H1 (cell line): ENCODE results near the gene ZNF687. TPM values are rescaled to one million over a fixed set of nuclear protein-coding genes. Genes with fewer than 3 reads are reported as not detected.

Experiments
- BACH1 ChIP-seq: IDR thresholded peaks from 2 replicates; pipeline ENCODE4 v1.6.1; 2012; ENCODE audit warnings: low read length, improper control_type of control experiment
- BRCA1 ChIP-seq: IDR thresholded peaks from 2 replicates; pipeline ENCODE4 v1.6.1; 2012; ENCODE audit warnings: low read depth, low read length, improper control_type of control experiment
- CHD2 ChIP-seq: IDR thresholded peaks from 2 replicates; pipeline ENCODE4 v1.6.1; 2012; ENCODE audit warnings: low read length, improper control_type of control experiment
- CTBP2 ChIP-seq: IDR thresholded peaks from 2 replicates; pipeline ENCODE4 v1.7.0; 2011; ENCODE audit warnings: borderline replicate concordance, mild to moderate bottlenecking, moderate library complexity, mixed read lengths, low read length; ENCODE audit not compliant: insufficient read depth, insufficient read length
- NANOG ChIP-seq: IDR thresholded peaks from 2 replicates; pipeline ENCODE4 v1.6.1; 2011; ENCODE audit warnings: low read length, low read depth, mild to moderate bottlenecking, inconsistent platforms; ENCODE audit not compliant: insufficient read depth, poor library complexity, severe bottlenecking
- NRF1 ChIP-seq: IDR thresholded peaks from 2 replicates; pipeline ENCODE4 v1.6.1; 2011; ENCODE audit warnings: mild to moderate bottlenecking, low read depth, low read length, improper control_type of control experiment
- POLR2A ChIP-seq, 2 experiments: IDR thresholded peaks; 1 replicate in 1 of 2; 2 replicates in 1 of 2; pipeline ENCODE4 v1.6.1; 2011; ENCODE audit warnings: low read depth in 2 of 2, low read length in 2 of 2, mild to moderate bottlenecking in 2 of 2; ENCODE audit errors: control extremely low read depth in 1 of 2
- POLR2AphosphoS5 ChIP-seq: IDR thresholded peaks from 2 replicates; pipeline ENCODE4 v1.6.1; 2011; ENCODE audit warnings: low read depth, low read length
- SIX5 ChIP-seq: IDR thresholded peaks from 2 replicates; pipeline ENCODE4 v1.6.1; 2011; ENCODE audit warnings: mild to moderate bottlenecking, low read depth, low read length
- SP1 ChIP-seq: IDR thresholded peaks from 2 replicates; pipeline ENCODE4 v1.6.1; 2011; ENCODE audit warnings: low read depth, low read length
- SRF ChIP-seq: IDR thresholded peaks from 2 replicates; pipeline ENCODE4 v1.6.1; 2011; ENCODE audit warnings: mild to moderate bottlenecking, low read depth, low read length, moderate library complexity
- TAF1 ChIP-seq: IDR thresholded peaks from 2 replicates; pipeline ENCODE4 v1.6.1; 2011; ENCODE audit warnings: mild to moderate bottlenecking, low read depth, low read length
- TCF12 ChIP-seq: IDR thresholded peaks from 2 replicates; pipeline ENCODE4 v1.6.1; 2011; ENCODE audit warnings: low read depth, mild to moderate bottlenecking, low read length
- polyA plus RNA-seq, 7 experiments: library from polyadenylated mRNA; depleted of rRNA in 3 of 7; stranded (reverse) in 5 of 7; unstranded in 2 of 7; fragments of >200 nt in 5 of 7; fragments of 200-250 nt in 2 of 7; gene quantifications; 1 replicate in 5 of 7; 2 replicates in 1 of 7; 4 replicates in 1 of 7; pipeline versions ENCODE4 v1.2.1 to v1.2.3, GENCODE V29; 2011 to 2013; ENCODE audit warnings: missing spikeins in 2 of 7, mixed read lengths in 2 of 7
- total RNA-seq: library from RNA; stranded (reverse); fragmentation: NEBNext Ultra II Directional; extraction: Animal tissue kit (Norgen Biotek cat#: 25700); gene quantifications from 2 replicates; pipeline ENCODE4 v1.2.1, GENCODE V29; 2021
- TF ChIP-seq, protein P1 (sequence below): IDR thresholded peaks from 2 replicates; pipeline ENCODE4 v1.6.1; 2012; ENCODE audit warnings: inconsistent platforms

Gene ZNF687
- total and polyA plus RNA-seq, 2 of the 8 experiments (the other 6 are each of a cell fraction or from before 2014, with no cell fraction given), result 45.9 to 69.9 TPM

- TF ChIP-seq, protein P1, sequence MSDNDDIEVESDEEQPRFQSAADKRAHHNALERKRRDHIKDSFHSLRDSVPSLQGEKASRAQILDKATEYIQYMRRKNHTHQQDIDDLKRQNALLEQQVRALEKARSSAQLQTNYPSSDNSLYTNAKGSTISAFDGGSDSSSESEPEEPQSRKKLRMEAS, result peak; percentile 54; the same call in 1 of the 2 replicates
- no peak for TF ChIP-seq NRF1
- no peak for TF ChIP-seq TCF12
- TF ChIP-seq NANOG, result no peak
- TF ChIP-seq BRCA1, result no peak
- TF ChIP-seq POLR2AphosphoS5, result peak; percentile 99
- TF ChIP-seq SP1, result peak; percentile 97
- peak; percentile 71 for TF ChIP-seq SIX5
- TF ChIP-seq TAF1, result peak; percentile 95
- TF ChIP-seq CHD2, result peak; percentile 90
- no peak for TF ChIP-seq CTBP2
- no peak for TF ChIP-seq BACH1
- peak; percentile 91 to 98 for TF ChIP-seq POLR2A (IDR thresholded peaks at IDR 0.05; ENCODE audit: control extremely low read depth in 1 of 2, low read depth in 2 of 2, low read length in 2 of 2)
- no peak for TF ChIP-seq SRF
These were observed 27.6 kb upstream of the ZNF687 start, which contains the start of gene PSMD4 (continued) for GRCh38 chr1:151254217-151255213.
